WTC11 (cell line): ENCODE data around the gene RBM3. TPM values are rescaled to one million over a fixed set of nuclear protein-coding genes. Genes with fewer than 3 reads are reported as not detected.

Source experiments
- ATAC-seq: fragments of 200-7000 bp; cut with Tn5 transposase; 2 replicates; pipeline ENCODE4 v1.10.0; 2021; ENCODE audit warnings: mild to moderate bottlenecking, moderate library complexity
- CTCF ChIA-PET: fragments of 300-600 bp; sonication (Branson Sonifier 250); formaldehyde crosslinking; loops from one replicate; lab custom pipeline; 2021; ENCODE audit warnings: antibody characterized with exemption; lab: Charles Lee
- POLR2A ChIA-PET: fragments of 350-600 bp; sonication (Branson Sonifier 250); formaldehyde crosslinking; loops from one replicate; lab custom pipeline; 2021; ENCODE audit warnings: antibody characterized with exemption; lab: Charles Lee
- DNase-seq: peaks from one replicate; pipeline ENCODE4 v3.0.0; 2021; ENCODE audit warnings: low spot score
- H3K27ac Mint-ChIP-seq: 2 replicates; pipeline ENCODE4 v1.8.0; 2021; ENCODE audit warnings: mixed read lengths
- H3K27me3 Mint-ChIP-seq: 2 replicates; pipeline ENCODE4 v1.8.0; 2021; ENCODE audit warnings: low read depth, mild to moderate bottlenecking, moderate library complexity, mixed read lengths
- H3K36me3 Mint-ChIP-seq: 2 replicates; pipeline ENCODE4 v1.8.0; 2021; ENCODE audit warnings: mixed read lengths
- H3K4me1 Mint-ChIP-seq: 2 replicates; pipeline ENCODE4 v1.8.0; 2022; ENCODE audit warnings: mixed read lengths
- H3K4me3 Mint-ChIP-seq: 2 replicates; pipeline ENCODE4 v1.8.0; 2021; ENCODE audit warnings: mild to moderate bottlenecking, moderate library complexity, mixed read lengths
- H3K9me3 Mint-ChIP-seq: 2 replicates; pipeline ENCODE4 v1.8.0; 2021; ENCODE audit warnings: mixed read lengths
- ATF1 ChIP-seq: sonication (generic); formaldehyde crosslinking; IDR thresholded peaks from 2 replicates; pipeline ENCODE4 v1.8.1; 2023; ENCODE audit warnings: mild to moderate bottlenecking, moderate library complexity, missing genetic modification reagents
- CREM ChIP-seq: sonication (generic); formaldehyde crosslinking; IDR thresholded peaks from 2 replicates; pipeline ENCODE4 v1.8.1; 2022; ENCODE audit warnings: mild to moderate bottlenecking, missing genetic modification reagents, moderate library complexity
- E2F1 ChIP-seq: sonication (generic); formaldehyde crosslinking; IDR thresholded peaks from 2 replicates; pipeline ENCODE4 v1.8.0; 2022; ENCODE audit warnings: mild to moderate bottlenecking, missing genetic modification reagents
- EMX1 ChIP-seq: fragments of 250-450 bp; sonication (Bioruptor Pico); IDR thresholded peaks from 2 replicates; pipeline ENCODE4 v1.8.0; 2021; ENCODE audit warnings: mild to moderate bottlenecking
- ERG ChIP-seq: fragments of 250-450 bp; sonication (Bioruptor Pico); IDR thresholded peaks from 2 replicates; pipeline ENCODE4 v1.8.0; 2021; ENCODE audit warnings: mild to moderate bottlenecking
- FOXK1 ChIP-seq: sonication (generic); formaldehyde crosslinking; IDR thresholded peaks from 2 replicates; pipeline ENCODE4 v1.8.0; 2022; ENCODE audit warnings: mild to moderate bottlenecking, moderate library complexity, missing genetic modification reagents
- JAZF1 ChIP-seq: fragments of 250-450 bp; sonication (Bioruptor Pico); IDR thresholded peaks from 2 replicates; pipeline ENCODE4 v1.9.0; 2021; ENCODE audit warnings: moderate library complexity, mild to moderate bottlenecking, inconsistent platforms
- MXD4 ChIP-seq: fragments of 250-450 bp; sonication (Bioruptor Pico); IDR thresholded peaks from 2 replicates; pipeline ENCODE4 v1.8.0; 2021; ENCODE audit warnings: mild to moderate bottlenecking, moderate library complexity, borderline replicate concordance
- MYBL2 ChIP-seq: sonication (generic); formaldehyde crosslinking; IDR thresholded peaks from 2 replicates; pipeline ENCODE4 v1.8.1; 2023; ENCODE audit warnings: mild to moderate bottlenecking, moderate library complexity, missing genetic modification reagents
- NFYB ChIP-seq: sonication (generic); formaldehyde crosslinking; conservative IDR thresholded peaks from 2 replicates; pipeline ENCODE4 v1.8.0; 2022; ENCODE audit warnings: low read depth, missing genetic modification reagents
- SP1 ChIP-seq: sonication (generic); formaldehyde crosslinking; conservative IDR thresholded peaks from 2 replicates; pipeline ENCODE4 v1.8.1; 2022; ENCODE audit warnings: missing genetic modification reagents
- TEAD1 ChIP-seq: sonication (generic); formaldehyde crosslinking; IDR thresholded peaks from 2 replicates; pipeline ENCODE4 v1.8.0; 2022; ENCODE audit warnings: mild to moderate bottlenecking, missing genetic modification reagents
- USF1 ChIP-seq: sonication (generic); formaldehyde crosslinking; IDR thresholded peaks from 2 replicates; pipeline ENCODE4 v1.8.0; 2022; ENCODE audit warnings: mild to moderate bottlenecking, missing genetic modification reagents
- USF2 ChIP-seq: sonication (generic); formaldehyde crosslinking; IDR thresholded peaks from 2 replicates; pipeline ENCODE4 v1.8.1; 2023; ENCODE audit warnings: mild to moderate bottlenecking, missing genetic modification reagents, moderate library complexity
- ZNF532 ChIP-seq: fragments of 250-450 bp; sonication (Bioruptor Pico); IDR thresholded peaks from 2 replicates; pipeline ENCODE4 v1.9.0; 2021; ENCODE audit warnings: mild to moderate bottlenecking, borderline replicate concordance
- total RNA-seq: library from RNA; stranded (reverse); gene quantifications from 3 replicates; pipeline ENCODE4 v1.2.3, GENCODE V29; 2021
- TF ChIP-seq, protein P1 (sequence below): sonication (generic); formaldehyde crosslinking; IDR thresholded peaks from 2 replicates; pipeline ENCODE4 v1.8.0; 2022; ENCODE audit warnings: mild to moderate bottlenecking, missing genetic modification reagents
- TF ChIP-seq, protein P2 (sequence below): sonication (generic); formaldehyde crosslinking; IDR thresholded peaks from 2 replicates; pipeline ENCODE4 v1.8.1; 2023; ENCODE audit warnings: mild to moderate bottlenecking, missing genetic modification reagents
- TF ChIP-seq, protein P3 (sequence below): fragments of 250-450 bp; sonication (Bioruptor Pico); IDR thresholded peaks from 2 replicates; pipeline ENCODE4 v1.9.0; 2021; ENCODE audit warnings: moderate library complexity, mild to moderate bottlenecking, inconsistent platforms, borderline replicate concordance

RBM3 gene
- total RNA-seq, 1 experiment from 2014 or later = 148 TPM

DNA sequence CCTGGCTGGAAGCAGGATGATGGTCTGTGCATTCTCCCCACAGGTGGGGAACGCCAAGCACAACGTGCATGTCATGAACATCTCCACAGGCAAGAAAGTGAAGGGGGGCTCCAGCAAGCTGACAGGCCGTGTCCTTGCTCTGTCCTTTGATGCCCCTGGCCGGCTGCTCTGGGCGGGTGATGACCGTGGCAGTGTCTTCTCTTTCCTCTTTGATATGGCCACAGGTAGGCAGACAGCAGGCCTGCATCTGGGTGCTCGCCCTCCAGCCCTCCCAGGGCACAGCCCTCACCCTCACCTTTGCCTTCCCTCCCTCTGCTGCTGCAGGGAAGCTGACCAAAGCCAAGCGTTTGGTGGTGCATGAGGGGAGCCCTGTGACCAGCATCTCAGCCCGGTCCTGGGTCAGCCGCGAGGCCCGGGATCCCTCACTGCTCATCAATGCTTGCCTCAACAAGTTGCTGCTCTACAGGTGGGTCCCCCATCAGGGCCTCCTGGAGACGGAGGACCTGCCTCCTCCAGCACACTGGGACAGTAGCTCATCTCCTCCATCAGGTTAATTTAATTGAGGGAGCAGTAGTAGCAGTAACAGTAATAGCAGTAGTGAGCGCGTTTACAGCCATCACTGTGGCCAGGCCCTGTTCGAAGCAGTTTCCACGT, 27.6 kb downstream of the RBM3 start:
- no peak overlapping the region for H3K4me3 Mint-ChIP-seq
- ChIA-PET CTCF (no interaction called here), POLR2A (interaction anchor here (0.5 kb wide), 1 partner anchor 44 kb away, joined by 3 read pairs; no protein-coding TSS in a partner anchor)
- no peak for TF ChIP-seq EMX1
- TF ChIP-seq, protein P1, sequence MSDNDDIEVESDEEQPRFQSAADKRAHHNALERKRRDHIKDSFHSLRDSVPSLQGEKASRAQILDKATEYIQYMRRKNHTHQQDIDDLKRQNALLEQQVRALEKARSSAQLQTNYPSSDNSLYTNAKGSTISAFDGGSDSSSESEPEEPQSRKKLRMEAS (CRISPR knock-in tag) = no peak
- TF ChIP-seq, protein P2, sequence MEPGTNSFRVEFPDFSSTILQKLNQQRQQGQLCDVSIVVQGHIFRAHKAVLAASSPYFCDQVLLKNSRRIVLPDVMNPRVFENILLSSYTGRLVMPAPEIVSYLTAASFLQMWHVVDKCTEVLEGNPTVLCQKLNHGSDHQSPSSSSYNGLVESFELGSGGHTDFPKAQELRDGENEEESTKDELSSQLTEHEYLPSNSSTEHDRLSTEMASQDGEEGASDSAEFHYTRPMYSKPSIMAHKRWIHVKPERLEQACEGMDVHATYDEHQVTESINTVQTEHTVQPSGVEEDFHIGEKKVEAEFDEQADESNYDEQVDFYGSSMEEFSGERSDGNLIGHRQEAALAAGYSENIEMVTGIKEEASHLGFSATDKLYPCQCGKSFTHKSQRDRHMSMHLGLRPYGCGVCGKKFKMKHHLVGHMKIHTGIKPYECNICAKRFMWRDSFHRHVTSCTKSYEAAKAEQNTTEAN (CRISPR knock-in tag) = no peak
- no peak for TF ChIP-seq ATF1 (CRISPR knock-in tag)
- TF ChIP-seq SP1 (CRISPR knock-in tag) = no peak
- TF ChIP-seq, protein P3, sequence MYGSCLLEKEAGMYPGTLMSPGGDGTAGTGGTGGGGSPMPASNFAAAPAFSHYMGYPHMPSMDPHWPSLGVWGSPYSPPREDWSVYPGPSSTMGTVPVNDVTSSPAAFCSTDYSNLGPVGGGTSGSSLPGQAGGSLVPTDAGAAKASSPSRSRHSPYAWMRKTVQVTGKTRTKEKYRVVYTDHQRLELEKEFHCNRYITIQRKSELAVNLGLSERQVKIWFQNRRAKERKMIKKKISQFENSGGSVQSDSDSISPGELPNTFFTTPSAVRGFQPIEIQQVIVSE (CRISPR knock-in tag) = no peak
- no peak for TF ChIP-seq MXD4 (CRISPR knock-in tag)
- TF ChIP-seq ZNF532 (CRISPR knock-in tag) = no peak
- no peak for TF ChIP-seq CREM
- TF ChIP-seq TEAD1 (CRISPR knock-in tag) = no peak
- TF ChIP-seq ERG (CRISPR knock-in tag) = no peak
- no peak for TF ChIP-seq MYBL2 (CRISPR knock-in tag)
- no peak for TF ChIP-seq E2F1 (CRISPR knock-in tag)
- no peak for TF ChIP-seq FOXK1 (CRISPR knock-in tag)
- no peak for TF ChIP-seq USF1 (CRISPR knock-in tag)
- no peak for TF ChIP-seq USF2 (CRISPR knock-in tag)
- TF ChIP-seq NFYB (CRISPR knock-in tag) = no peak
- no peak for TF ChIP-seq JAZF1 (CRISPR knock-in tag)
- TF ChIP-seq, all 79 proteins: peak for 0
- no peaks in the 10 kb centered on the region for H3K9me3 Mint-ChIP-seq
- peaks cover 2% of the 10 kb centered on the region; the same call in 1 of the 2 replicates for H3K36me3 Mint-ChIP-seq
- no peak overlapping the region for H3K27ac Mint-ChIP-seq
- no peaks in the 10 kb centered on the region for H3K27me3 Mint-ChIP-seq
- DNase-seq = no peak
- H3K4me1 Mint-ChIP-seq = peaks cover 13% of the 10 kb centered on the region
- no peak for ATAC-seq
